Mesodermal cell (in vitro differentiated cells): ENCODE data around the gene SPG7.

Experiments
- H3K27ac ChIP-seq: 2 replicates; pipeline ENCODE4 v1.7.0; 2013; ENCODE audit warnings: mild to moderate bottlenecking, low read depth, low read length, moderate library complexity; ENCODE audit not compliant: severe bottlenecking
- H3K36me3 ChIP-seq: 2 replicates; pipeline ENCODE4 v1.7.1; 2013; ENCODE audit warnings: mild to moderate bottlenecking, low read length, moderate library complexity; ENCODE audit not compliant: control insufficient read depth, insufficient read depth
- H3K4me1 ChIP-seq: one replicate; pipeline ENCODE4 v1.7.1; 2013; ENCODE audit warnings: mild to moderate bottlenecking, low read length; ENCODE audit not compliant: insufficient read depth, control insufficient read depth, poor library complexity, severe bottlenecking
- H3K4me3 ChIP-seq: 2 replicates; pipeline ENCODE4 v1.7.0; 2013; ENCODE audit warnings: low read length, control low read depth, mild to moderate bottlenecking; ENCODE audit not compliant: insufficient read depth, poor library complexity, severe bottlenecking; ENCODE audit errors: extremely low read depth
- H3K9me3 ChIP-seq: 2 replicates; pipeline ENCODE4 v1.7.1; 2013; ENCODE audit warnings: mild to moderate bottlenecking, low read length, moderate library complexity; ENCODE audit not compliant: control insufficient read depth
- WGBS, 2 experiments: methylation state at CpG; one replicate each; pipeline ENCODE4 v1.1.5; 2013; ENCODE audit warnings: missing lambda C conversion rate in 2 of 2; ENCODE audit not compliant: insufficient coverage in 2 of 2; 5-methylcytosine and 5-hydroxymethylcytosine counted together

Gene SPG7

DNA sequence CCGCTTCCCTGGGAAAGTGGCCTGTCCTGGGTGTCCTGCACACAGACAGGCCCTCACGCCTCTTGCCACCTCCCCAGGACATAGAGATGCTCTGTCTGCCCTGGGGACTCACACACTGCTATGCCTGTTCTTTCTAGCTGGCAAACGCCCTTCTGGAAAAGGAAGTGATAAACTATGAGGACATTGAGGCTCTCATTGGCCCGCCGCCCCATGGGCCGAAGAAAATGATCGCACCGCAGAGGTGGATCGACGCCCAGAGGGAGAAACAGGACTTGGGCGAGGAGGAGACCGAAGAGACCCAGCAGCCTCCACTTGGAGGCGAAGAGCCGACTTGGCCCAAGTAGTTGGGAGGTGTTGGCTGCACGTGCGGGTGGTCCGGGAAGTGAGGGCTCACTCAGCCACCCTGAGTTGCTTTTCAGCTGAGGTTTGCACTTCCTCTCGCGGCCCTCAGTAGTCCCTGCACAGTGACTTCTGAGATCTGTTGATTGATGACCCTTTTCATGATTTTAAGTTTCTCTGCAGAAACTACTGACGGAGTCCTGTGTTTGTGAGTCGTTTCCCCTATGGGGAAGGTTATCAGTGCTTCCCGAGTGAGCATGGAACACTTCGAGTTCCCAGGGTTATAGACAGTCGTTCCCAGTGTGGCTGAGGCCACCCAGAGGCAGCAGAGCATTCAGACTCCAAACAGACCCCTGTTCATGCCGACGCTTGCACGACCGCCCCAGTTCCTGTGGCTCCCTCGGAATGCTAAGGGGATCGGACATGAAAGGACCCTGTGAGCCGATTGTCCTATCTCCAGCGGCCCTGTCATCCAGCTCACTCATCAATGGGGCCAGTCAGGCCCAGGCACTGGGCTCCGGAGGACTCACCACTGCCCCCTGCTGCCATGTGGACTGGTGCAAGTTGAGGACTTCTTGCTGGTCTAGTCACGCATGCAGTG is 48.8 kb downstream of the SPG7 start:
- Histone ChIP-seq H3K27ac (peak overlapping the region; percentile 76), H3K36me3 (peaks cover 59% of the 10 kb centered on the region), H3K4me1 (peaks cover 6% of the 10 kb centered on the region), H3K9me3 (no peaks in the 10 kb centered on the region), H3K4me3 (no peak overlapping the region)
- 78 to 81% methylated on average over 32 to 34 of the region's 34 CpGs for WGBS, 2 experiments

GRCh38 chr16:89557690-89558490 is 49.7 kb downstream of the SPG7 start:
- H3K9me3 ChIP-seq = no peaks in the 10 kb centered on the region
- H3K4me3 ChIP-seq = no peak overlapping the region
- peaks cover 59% of the 10 kb centered on the region for H3K36me3 ChIP-seq
- H3K4me1 ChIP-seq = peaks cover 12% of the 10 kb centered on the region
- peak overlapping the region; percentile 76 for H3K27ac ChIP-seq
- WGBS, 2 experiments = 91 to 98% methylated on average over 14 to 18 of the region's 19 CpGs

DNA sequence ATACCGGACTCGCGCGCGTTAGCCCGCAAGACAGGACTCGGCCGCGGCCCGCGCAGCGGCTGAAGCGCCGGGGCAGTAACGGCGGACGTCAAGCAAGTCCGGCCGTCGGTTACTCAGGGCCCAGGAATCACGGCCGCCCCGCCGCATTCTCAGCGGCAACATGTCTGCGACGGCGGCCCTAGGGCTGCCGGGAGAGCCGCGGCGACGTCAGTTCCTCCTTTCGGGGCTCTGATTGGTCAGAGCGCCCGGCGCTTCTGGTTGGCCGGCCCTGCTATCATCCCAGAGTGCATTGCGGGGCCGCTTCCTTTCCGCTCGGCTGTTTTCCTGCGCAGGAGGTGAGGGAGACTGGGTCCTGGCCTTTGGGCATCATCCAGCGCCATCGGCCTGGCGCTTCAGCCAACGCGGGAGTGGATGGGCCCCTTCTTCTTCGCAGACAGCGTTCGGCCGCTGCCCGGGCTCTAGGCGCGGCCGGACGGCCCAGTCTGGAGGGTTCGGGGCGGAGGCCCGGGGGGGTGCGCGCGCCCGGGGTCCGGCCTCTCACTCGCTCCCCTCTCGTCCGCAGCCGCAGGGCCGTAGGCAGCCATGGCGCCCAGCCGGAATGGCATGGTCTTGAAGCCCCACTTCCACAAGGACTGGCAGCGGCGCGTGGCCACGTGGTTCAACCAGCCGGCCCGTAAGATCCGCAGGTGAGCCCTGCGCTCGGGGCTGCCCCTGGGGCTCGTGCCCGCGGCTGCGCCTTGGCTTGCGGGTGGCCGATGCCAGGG is 52.4 kb downstream of the SPG7 start, which contains the start of gene RPL13:
TSS of gene RPL13 (plus strand) at position 305 of the 764 bp plus-strand sequence. CDS start at position 583, 278 bp downstream.
- no peaks in the 10 kb centered on the region for H3K9me3 ChIP-seq
- peak within 1 kb of the TSS; percentile 97 for H3K27ac ChIP-seq
- H3K4me3 ChIP-seq = peak within 1 kb of the TSS; percentile 84
- WGBS, 2 experiments = 0 to 1% methylated on average over 67 to 75 of the region's 87 CpGs
- H3K36me3 ChIP-seq = peaks cover 59% of the 10 kb centered on the region
- peaks cover 23% of the 10 kb centered on the region for H3K4me1 ChIP-seq

DNA sequence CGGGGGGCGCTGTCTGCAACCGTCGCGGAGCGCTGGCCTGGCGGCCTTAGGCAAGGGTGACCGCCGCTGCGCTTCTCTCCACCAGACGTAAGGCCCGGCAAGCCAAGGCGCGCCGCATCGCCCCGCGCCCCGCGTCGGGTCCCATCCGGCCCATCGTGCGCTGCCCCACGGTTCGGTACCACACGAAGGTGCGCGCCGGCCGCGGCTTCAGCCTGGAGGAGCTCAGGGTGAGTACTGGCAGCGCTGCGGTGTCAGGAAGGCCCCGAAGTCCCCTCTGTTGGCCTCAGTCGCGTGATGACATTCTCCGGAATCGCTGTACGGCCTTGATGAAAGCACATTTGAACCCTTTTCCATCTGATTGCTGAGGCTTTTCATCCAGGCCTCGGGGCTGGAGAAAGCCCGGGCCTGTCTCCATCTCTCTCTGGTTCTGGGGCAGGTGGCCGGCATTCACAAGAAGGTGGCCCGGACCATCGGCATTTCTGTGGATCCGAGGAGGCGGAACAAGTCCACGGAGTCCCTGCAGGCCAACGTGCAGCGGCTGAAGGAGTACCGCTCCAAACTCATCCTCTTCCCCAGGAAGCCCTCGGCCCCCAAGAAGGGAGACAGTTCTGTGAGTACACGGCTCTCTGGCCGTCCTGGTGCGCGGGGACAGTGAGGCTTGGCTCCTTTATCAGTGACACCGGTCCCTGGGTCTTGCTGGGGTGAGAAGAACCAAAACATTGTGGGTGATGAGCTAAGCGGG is 53.1 kb downstream of the SPG7 start:
- H3K36me3 ChIP-seq = peaks cover 53% of the 10 kb centered on the region
- H3K9me3 ChIP-seq = no peaks in the 10 kb centered on the region
- 2 to 4% methylated on average over 49 to 57 of the region's 58 CpGs for WGBS, 2 experiments
- peak overlapping the region; percentile 97 for H3K27ac ChIP-seq
- peaks cover 23% of the 10 kb centered on the region for H3K4me1 ChIP-seq
- H3K4me3 ChIP-seq = peak overlapping the region; percentile 84

DNA sequence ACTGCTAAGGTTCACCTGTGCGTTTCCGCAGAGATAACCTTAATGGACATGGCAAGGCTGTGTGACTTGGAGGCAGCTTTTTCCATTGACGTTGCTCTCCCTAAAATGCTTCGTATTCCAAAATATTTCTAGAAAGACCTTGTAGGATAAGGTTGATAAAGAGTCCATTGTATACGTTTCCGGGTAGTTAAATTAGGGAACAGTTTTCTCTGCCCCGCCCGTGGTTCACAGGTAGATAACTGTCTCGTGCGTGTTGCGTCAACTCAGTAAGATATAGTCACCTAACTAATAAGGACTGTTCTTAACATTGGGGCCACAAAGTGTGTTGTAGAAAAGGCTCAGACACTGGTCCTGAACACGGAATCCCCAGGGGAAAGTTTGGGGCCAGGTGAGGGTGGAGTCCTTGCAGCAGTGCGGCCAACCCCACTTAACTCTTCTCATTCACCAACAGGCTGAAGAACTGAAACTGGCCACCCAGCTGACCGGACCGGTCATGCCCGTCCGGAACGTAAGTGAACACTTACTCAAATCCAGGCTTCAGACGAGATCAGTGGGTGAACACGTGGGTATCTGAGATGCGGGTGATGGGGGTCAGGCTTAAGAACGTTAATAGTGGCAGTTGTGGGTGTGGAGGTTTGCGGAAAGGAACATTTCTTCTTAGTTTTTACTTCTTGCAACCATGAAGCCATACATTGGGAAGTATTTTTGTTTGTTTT is 53.8 kb downstream of the SPG7 start:
- no peaks in the 10 kb centered on the region for H3K9me3 ChIP-seq
- H3K4me1 ChIP-seq = peaks cover 23% of the 10 kb centered on the region
- peak overlapping the region; percentile 84 for H3K4me3 ChIP-seq
- H3K27ac ChIP-seq = no peak overlapping the region
- 69 to 76% methylated on average over 15 to 16 of the region's 23 CpGs for WGBS, 2 experiments
- peaks cover 53% of the 10 kb centered on the region for H3K36me3 ChIP-seq

DNA sequence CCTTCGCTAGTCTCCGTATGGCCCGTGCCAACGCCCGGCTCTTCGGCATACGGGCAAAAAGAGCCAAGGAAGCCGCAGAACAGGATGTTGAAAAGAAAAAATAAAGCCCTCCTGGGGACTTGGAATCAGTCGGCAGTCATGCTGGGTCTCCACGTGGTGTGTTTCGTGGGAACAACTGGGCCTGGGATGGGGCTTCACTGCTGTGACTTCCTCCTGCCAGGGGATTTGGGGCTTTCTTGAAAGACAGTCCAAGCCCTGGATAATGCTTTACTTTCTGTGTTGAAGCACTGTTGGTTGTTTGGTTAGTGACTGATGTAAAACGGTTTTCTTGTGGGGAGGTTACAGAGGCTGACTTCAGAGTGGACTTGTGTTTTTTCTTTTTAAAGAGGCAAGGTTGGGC is 54.7 kb downstream of the SPG7 start:
- Histone ChIP-seq H3K27ac (no peak overlapping the region), H3K4me3 (peak overlapping the region; percentile 84), H3K36me3 (peaks cover 49% of the 10 kb centered on the region), H3K9me3 (no peaks in the 10 kb centered on the region), H3K4me1 (peaks cover 23% of the 10 kb centered on the region)
- WGBS, 2 experiments = 86 to 89% methylated on average over 5 of the region's 12 CpGs

GRCh38 chr16:89563639-89564392 is 55.6 kb downstream of the SPG7 start:
- peaks cover 23% of the 10 kb centered on the region for H3K4me1 ChIP-seq
- peaks cover 46% of the 10 kb centered on the region for H3K36me3 ChIP-seq
- no peak overlapping the region for H3K4me3 ChIP-seq
- 82 to 86% methylated on average over 10 to 12 of the region's 12 CpGs for WGBS, 2 experiments
- H3K9me3 ChIP-seq = no peaks in the 10 kb centered on the region
- H3K27ac ChIP-seq = no peak overlapping the region

DNA sequence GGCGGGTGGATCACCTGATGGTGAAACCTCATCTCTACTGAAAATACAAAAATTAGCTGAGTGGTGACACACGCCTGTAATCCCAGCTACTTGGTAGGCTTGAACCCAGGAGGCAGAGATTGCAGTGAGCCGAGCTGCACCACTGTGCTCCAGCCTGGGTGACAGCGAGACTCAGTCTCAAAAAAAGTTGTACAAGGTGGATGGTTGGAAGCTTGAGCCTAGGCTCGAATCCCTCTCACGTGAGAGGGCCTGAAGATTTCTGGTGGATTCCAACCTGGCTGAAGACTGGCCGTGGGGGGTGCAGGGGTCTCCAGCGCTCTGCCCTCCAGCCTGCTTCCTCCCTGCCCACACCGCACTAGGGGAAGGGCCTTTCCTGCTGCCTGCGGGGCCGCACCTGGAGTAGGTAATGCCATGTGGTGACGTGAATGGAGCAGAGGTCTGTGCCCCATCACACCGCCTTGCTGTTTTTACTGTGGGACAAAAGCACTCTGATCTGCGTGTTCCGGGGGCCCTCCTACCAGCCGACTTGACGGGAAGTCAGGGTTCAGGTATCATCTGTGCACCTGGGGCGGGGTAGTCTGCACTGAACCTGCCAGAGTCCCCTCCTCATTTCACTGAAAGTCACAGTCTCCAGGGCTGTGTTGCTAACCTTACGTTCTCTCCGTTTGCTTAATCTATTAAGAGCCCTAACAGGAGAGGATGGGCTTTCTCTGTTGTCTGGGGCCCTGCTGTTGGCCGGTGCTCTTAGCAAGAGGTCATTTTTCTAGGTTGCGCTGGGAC is 56.5 kb downstream of the SPG7 start:
- peak overlapping the region; percentile 36 for H3K27ac ChIP-seq
- peaks cover 27% of the 10 kb centered on the region for H3K4me1 ChIP-seq
- H3K36me3 ChIP-seq = peaks cover 46% of the 10 kb centered on the region
- H3K9me3 ChIP-seq = no peaks in the 10 kb centered on the region
- H3K4me3 ChIP-seq = no peak overlapping the region
- WGBS, 2 experiments = 79 to 83% methylated on average over 19 to 20 of the region's 22 CpGs

DNA sequence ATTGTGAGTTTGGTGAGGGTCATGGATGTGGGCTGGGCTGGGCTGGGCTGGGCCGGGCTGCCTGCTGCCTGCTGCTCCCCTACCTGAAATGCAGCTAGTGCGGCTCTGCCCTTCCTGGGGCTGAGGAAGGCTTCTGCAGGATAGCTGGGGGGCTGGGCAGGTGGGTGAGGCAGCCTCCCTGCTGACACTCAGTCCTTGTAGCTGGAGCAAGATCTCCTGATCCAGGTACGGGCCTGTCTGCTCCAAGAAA is 57.0 kb downstream of the SPG7 start:
- Histone ChIP-seq H3K27ac (no peak overlapping the region), H3K4me3 (no peak overlapping the region), H3K4me1 (peaks cover 31% of the 10 kb centered on the region), H3K9me3 (no peaks in the 10 kb centered on the region), H3K36me3 (peaks cover 46% of the 10 kb centered on the region)
- 28 to 44% methylated on average over 2 to 3 of the region's 3 CpGs for WGBS, 2 experiments
